HEK293T (cell line): ENCODE data around the gene TRIM49.
"Not testable (repeated sequence)": the region's sequence is repeated elsewhere in the genome, so short reads cannot be mapped to it uniquely, and the experiment has no call there.

ENCODE experiments used
- CTCF ChIA-PET: fragments of 350-600 bp; formaldehyde crosslinking; extraction: SDS; loops from one replicate; lab custom pipeline; 2021; ENCODE audit warnings: antibody characterized with exemption, inconsistent platforms; lab: Yijun Ruan, JAX
- POLR2A ChIA-PET: fragments of 350-600 bp; formaldehyde crosslinking; extraction: SDS; loops from one replicate; lab custom pipeline; 2020; ENCODE audit warnings: antibody characterized with exemption, inconsistent platforms; lab: Yijun Ruan, JAX
- DNase-seq: peaks from one replicate; pipeline ENCODE4 v3.0.0; 2012; ENCODE audit warnings: mixed read lengths; ENCODE audit errors: extremely low spot score

Gene TRIM49, protein sequence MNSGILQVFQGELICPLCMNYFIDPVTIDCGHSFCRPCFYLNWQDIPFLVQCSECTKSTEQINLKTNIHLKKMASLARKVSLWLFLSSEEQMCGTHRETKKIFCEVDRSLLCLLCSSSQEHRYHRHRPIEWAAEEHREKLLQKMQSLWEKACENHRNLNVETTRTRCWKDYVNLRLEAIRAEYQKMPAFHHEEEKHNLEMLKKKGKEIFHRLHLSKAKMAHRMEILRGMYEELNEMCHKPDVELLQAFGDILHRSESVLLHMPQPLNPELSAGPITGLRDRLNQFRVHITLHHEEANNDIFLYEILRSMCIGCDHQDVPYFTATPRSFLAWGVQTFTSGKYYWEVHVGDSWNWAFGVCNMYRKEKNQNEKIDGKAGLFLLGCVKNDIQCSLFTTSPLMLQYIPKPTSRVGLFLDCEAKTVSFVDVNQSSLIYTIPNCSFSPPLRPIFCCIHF

DNA sequence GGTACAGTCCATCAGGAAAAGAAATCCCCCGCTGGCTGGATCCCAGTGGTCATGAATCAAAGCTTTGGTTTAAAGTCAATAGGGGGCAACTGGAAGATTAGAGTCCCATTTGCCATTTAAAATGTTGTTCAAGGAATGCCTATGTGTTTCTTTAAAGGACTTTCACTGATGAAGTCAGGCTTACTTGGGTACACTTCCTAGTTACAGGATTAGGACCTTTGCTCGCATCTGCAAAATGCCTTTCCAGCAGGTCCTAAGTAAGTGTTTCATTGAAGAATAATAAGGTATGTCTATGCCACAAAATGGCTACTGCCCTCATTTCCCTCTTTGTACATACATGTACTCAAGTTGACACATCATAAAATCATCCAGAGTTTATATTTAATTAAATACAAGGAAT, at the start of gene TRIM49:
Gene TRIM49, minus strand, starts transcription at position 101 of the 400 bp plus-strand sequence. CDS start 4,106 bp downstream, outside the sequence.
- POLR2A ChIA-PET, DNase-seq, CTCF ChIA-PET: not testable (repeated sequence)

DNA sequence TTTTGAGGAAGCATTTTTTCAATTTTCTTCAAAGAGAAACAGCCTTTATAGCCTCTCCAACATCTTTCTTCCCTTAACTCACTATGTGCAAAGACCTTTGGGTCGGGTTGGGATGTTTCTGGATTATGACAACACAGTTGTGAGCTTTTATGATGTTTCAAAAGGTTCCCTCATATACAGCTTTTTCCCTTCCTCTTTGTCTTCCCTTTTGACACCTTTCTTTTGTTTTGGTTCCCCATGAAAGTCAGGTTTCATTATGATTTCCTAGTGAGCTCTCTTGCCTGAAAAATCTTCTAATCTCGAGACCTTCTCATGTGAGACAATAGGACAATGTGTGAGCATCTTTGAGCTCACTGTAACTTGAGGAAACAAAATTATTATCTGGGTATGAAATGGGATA, 18.3 kb upstream of the TRIM49 start:
- CTCF ChIA-PET, DNase-seq, POLR2A ChIA-PET: not testable (repeated sequence)

DNA sequence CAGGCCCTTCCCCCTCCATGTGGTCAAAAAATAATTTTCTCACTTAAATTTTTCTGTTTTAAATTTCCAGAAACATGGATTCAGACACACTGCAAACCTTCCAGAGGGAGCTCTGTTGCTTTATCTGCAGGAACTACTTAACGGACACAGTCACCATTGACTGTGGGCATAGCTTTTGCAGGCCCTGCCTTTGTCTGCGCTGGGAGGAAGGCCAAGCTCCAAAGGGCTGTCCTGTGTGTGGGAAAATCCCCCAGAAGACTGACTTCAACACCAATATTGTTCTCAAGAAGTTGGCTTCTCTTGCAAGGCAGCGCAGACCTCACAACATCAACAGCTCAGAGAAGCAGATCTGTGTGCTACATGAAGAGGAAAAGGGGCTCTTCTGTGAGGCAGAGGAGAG, 11.6 kb upstream of the TRIM49 start:
- DNase-seq, CTCF ChIA-PET, POLR2A ChIA-PET: not testable (repeated sequence)

DNA sequence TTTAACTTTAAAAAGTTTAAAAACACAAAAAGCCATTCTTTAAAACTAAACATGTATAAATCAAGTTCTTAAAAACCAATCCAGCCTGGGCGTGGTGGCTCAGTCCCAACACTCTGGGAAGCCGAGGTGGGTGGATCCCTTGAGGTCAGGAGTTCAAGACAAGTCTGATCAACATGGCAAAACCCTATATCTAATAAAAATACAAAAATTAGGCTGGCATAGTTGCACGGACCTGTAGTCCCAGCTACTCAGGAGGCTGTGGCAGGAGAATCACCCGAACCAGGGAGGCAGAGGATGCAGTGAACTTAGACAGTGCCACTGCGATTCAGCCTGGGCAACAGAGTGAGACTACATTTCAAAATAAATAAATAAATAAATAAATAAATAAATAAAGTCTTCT, 5.2 kb upstream of the TRIM49 start:
- DNase-seq, CTCF ChIA-PET, POLR2A ChIA-PET: not testable (repeated sequence)

DNA sequence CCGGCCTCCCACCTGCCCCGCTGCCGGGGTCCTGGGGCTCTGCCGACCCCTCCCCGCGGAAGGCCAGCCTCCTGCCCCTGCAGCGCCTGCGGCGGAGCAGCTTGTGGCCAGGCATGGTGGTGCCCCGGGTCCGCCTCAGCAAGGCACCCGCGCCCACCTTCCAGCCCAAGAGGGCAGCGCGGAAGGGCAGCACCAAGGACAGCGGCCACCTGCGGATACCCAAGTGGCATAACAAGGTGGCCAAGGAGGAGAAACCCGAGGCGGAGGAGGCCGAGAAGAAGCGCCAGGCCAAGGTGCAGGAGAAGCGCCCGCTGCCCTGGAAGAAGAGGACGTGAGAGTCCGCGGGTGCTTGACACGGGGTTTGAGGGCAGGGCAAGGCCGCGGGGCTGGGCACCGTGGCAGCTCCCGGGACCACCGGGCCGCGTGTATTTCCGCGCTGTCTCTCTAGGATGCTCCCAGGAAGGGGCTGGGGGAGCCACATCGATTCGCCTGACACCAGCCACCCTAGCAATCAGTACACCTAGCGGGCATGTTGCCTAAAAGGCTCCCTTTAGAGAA, 20.8 kb downstream of the TRIM49 start:
- POLR2A ChIA-PET, CTCF ChIA-PET, DNase-seq: not testable (repeated sequence)

DNA sequence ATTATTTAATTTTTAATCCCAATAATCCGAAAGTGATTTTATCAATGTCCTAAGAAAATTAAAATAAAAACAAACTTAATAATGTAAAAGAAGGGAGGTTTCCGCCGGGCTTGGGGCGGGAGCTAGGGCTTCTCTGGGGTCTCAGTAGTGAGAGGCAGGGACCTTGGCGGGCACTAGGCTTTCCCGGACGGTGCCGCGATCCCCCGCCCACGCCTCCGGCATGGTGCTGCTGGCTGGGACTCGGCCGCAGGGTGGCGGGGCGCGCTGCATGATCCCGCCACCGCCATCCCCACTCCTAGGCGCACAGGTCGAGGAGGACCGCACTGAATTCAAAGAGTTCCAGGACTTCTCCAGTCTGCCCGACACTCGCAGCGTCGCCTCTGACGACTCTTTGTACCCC, 22.6 kb downstream of the TRIM49 start:
- POLR2A ChIA-PET, DNase-seq, CTCF ChIA-PET: not testable (repeated sequence)

DNA sequence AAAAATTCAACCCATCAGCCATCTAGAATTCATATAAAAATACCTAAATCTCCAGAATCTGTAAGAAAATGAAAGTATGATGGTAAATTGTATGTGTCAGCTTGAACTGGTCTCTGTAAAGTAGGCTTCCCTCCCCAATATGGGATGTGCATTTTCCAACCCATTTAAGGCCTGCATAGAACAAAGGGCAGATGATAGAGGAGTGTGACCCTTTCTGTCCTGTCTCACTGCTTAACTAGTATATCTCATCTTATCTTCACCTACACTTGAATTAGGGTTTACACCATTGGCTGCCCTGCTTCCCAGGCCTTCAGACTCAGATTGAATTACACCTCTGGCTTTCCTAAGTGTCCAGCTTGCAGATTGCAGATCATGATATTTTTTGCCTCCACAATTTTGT, 57.6 kb downstream of the TRIM49 start:
- CTCF ChIA-PET, POLR2A ChIA-PET, DNase-seq: not testable (repeated sequence)
